Neural crest cell (in vitro differentiated cells): ENCODE data around the gene VHLL. TPM values are rescaled to one million over a fixed set of nuclear protein-coding genes. Genes with fewer than 3 reads are reported as not detected.

Experiments used
- DNase-seq: peaks from one replicate; pipeline ENCODE4 v3.0.0; 2021; ENCODE audit warnings: low read depth, mixed read lengths, low spot score
- H3K27ac Mint-ChIP-seq: one replicate; pipeline ENCODE4 v1.8.0; 2021; ENCODE audit warnings: mild to moderate bottlenecking, mixed read lengths; ENCODE audit not compliant: unreplicated experiment
- H3K27me3 Mint-ChIP-seq: 2 replicates; pipeline ENCODE4 v1.8.0; 2021; ENCODE audit warnings: low read depth, mild to moderate bottlenecking, mixed read lengths
- H3K36me3 Mint-ChIP-seq: 2 replicates; pipeline ENCODE4 v1.8.0; 2021; ENCODE audit warnings: low read depth, mild to moderate bottlenecking, mixed read lengths
- H3K4me1 Mint-ChIP-seq: 2 replicates; pipeline ENCODE4 v1.8.0; 2021; ENCODE audit warnings: mixed read lengths
- H3K4me3 Mint-ChIP-seq: one replicate; pipeline ENCODE4 v1.8.0; 2021; ENCODE audit warnings: mild to moderate bottlenecking, mixed read lengths
- H3K9me3 Mint-ChIP-seq: 2 replicates; pipeline ENCODE4 v1.8.0; 2021; ENCODE audit warnings: mixed read lengths
- total RNA-seq: library from RNA; stranded (reverse); gene quantifications from 2 replicates; pipeline ENCODE4 v1.2.1, GENCODE V29; 2021
- TF ChIP-seq, protein P1 (sequence below): fragments of 200-600 bp; sonication (generic); conservative IDR thresholded peaks from 2 replicates; pipeline ENCODE4 v1.5.0; 2021; ENCODE audit warnings: antibody characterized with exemption, mild to moderate bottlenecking

The VHLL gene
- total RNA-seq, 1 donor from 2014 or later = 0.77 TPM

DNA sequence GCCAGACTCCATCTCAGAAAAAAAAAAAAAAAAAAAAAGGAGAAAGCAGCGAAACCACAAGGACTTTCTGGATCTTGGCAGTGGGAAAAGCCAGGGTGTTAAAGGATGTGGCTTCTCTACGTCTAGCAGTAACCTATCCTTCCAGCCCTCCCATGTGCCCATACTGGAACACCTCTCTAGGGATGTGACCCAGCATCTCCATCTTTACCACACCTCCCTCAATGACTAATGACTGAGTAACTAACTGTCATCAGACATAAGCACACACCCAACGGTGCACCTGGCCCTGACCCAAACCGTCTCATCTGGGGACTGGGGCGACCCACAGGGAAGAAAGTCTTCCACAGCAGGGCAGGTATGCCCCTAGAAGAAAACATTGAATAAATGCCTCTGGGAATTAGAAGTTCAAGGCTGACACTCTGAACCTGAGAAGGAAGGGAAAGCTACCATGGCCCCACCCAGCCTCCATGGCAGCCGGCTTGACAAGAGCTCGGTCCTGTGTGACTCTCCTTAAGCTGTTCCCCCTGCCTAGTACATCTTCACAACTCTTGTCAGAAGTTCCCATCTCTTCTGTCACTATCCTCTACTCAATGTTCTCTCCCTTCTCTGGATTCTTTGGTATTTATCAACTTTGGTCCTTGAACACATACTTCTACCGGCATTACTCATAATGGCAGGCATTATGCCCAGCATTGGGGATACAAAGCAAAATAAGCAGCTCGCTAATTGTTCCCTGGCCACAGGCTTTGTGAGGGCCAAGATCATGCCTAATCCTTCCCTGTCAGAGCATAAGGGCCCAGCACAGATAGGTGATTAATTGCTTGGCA lies 36.4 kb downstream of the VHLL start:
- H3K27ac Mint-ChIP-seq = no peak overlapping the region
- H3K4me1 Mint-ChIP-seq = peaks cover 11% of the 10 kb centered on the region
- H3K36me3 Mint-ChIP-seq = peaks cover 41% of the 10 kb centered on the region
- DNase-seq = no peak
- H3K9me3 Mint-ChIP-seq = no peaks in the 10 kb centered on the region
- no peaks in the 10 kb centered on the region for H3K27me3 Mint-ChIP-seq
- TF ChIP-seq, protein P1, sequence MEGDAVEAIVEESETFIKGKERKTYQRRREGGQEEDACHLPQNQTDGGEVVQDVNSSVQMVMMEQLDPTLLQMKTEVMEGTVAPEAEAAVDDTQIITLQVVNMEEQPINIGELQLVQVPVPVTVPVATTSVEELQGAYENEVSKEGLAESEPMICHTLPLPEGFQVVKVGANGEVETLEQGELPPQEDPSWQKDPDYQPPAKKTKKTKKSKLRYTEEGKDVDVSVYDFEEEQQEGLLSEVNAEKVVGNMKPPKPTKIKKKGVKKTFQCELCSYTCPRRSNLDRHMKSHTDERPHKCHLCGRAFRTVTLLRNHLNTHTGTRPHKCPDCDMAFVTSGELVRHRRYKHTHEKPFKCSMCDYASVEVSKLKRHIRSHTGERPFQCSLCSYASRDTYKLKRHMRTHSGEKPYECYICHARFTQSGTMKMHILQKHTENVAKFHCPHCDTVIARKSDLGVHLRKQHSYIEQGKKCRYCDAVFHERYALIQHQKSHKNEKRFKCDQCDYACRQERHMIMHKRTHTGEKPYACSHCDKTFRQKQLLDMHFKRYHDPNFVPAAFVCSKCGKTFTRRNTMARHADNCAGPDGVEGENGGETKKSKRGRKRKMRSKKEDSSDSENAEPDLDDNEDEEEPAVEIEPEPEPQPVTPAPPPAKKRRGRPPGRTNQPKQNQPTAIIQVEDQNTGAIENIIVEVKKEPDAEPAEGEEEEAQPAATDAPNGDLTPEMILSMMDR = no peak
- no peak overlapping the region for H3K4me3 Mint-ChIP-seq

DNA sequence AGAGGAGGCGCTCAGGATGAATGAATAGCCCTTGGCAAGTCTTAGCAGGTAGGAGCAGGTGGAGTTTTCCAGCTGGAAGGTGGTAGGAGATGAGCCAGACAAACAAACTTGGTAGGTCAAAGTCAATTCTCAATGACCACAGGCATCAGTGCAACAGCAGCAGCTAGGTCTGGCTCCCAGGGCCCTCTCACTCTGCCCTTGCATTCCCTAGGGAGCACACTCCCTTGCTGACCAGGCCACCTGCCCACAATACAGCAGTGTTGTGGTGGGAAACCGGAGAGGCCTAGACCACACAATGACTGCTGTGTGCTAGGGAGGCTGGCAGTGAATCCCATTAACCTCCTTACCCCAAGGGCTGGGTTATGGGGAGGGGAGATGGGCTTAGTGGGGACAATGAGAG lies 38.2 kb downstream of the VHLL start:
- DNase-seq = no peak
- Mint-ChIP-seq H3K4me1 (peaks cover 11% of the 10 kb centered on the region), H3K9me3 (no peaks in the 10 kb centered on the region), H3K27me3 (no peaks in the 10 kb centered on the region), H3K36me3 (peaks cover 32% of the 10 kb centered on the region), H3K27ac (peak overlapping the region; percentile 81), H3K4me3 (no peak overlapping the region)
- TF ChIP-seq, protein P1 = no peak

DNA sequence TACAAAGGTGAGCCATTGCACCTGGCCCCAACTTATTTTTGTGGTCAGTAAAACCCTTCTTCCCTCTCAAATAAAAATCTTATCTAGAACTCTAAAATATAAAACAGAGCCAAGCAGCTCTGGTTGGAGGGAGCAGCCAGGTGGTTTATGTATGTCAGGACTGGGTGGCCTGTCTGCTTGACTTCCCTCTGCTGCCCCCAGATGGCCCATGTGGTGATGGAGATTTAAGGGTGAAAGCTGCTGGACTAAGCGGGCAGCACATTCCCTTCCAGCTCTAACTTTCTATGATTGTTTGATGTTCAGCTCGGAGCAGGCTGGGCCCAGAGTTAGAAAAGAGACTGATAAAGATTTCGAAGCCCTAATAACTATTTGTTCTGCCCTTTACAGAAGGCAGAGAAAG lies 39.3 kb downstream of the VHLL start:
- Mint-ChIP-seq H3K4me1 (peaks cover 11% of the 10 kb centered on the region), H3K27ac (no peak overlapping the region), H3K9me3 (no peaks in the 10 kb centered on the region), H3K4me3 (no peak overlapping the region), H3K27me3 (no peaks in the 10 kb centered on the region), H3K36me3 (peaks cover 24% of the 10 kb centered on the region)
- no peak for DNase-seq
- TF ChIP-seq, protein P1 = no peak

DNA sequence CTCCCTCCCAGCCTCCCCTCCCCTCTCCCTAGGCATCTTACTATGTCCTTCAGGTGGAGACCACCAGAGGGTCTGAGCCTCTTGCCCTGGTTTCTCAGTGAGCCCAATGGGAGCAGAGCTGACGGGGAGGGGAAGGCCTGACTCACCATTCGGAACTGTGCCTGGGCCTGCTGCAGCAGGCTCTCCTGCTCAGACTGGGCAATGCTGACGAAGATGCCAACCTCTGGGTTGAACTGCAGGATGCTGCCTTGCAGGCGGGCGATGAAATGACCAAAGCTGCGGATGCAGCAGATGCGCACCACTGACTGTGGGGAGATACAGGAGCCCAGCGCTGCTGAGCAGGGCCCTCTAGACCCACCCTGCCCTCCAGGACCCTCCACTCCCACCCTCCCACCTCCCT lies 40.2 kb downstream of the VHLL start:
- Mint-ChIP-seq H3K27me3 (no peaks in the 10 kb centered on the region), H3K9me3 (no peaks in the 10 kb centered on the region), H3K4me3 (no peak overlapping the region), H3K27ac (no peak overlapping the region), H3K36me3 (peaks cover 24% of the 10 kb centered on the region), H3K4me1 (peaks cover 11% of the 10 kb centered on the region)
- DNase-seq = no peak
- TF ChIP-seq, protein P1 = no peak

DNA sequence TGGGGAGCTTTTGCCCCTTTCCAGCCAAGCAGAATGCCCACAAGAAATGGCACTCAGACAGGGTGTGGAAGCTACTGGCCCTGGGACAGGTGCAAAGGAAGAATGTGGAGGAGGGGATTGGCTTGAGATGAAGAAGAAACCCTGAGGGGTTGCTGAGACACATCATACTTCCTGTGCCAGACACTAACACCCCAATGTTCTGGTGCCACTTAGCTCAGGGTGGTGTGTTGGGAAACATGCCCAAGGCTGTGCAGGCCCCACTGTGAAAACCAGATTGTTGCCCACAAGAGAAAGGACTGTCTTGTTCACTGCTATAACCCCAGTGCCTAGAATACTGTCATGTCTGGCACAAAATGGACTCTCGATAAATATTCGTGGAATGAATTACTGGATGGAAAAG lies 41.4 kb downstream of the VHLL start:
- Mint-ChIP-seq H3K4me3 (no peak overlapping the region), H3K36me3 (peaks cover 25% of the 10 kb centered on the region), H3K4me1 (peaks cover 11% of the 10 kb centered on the region), H3K27me3 (no peaks in the 10 kb centered on the region), H3K27ac (no peak overlapping the region), H3K9me3 (no peaks in the 10 kb centered on the region)
- TF ChIP-seq, protein P1 = no peak
- DNase-seq = no peak
